Omental fat pad (tissue), 4 donors: Measurements from ENCODE around the gene TMEM129. TPM values are rescaled to one million over a fixed set of nuclear protein-coding genes. Genes with fewer than 3 reads are reported as not detected.
"Not testable (repeated sequence)": the region's sequence is repeated elsewhere in the genome, so short reads cannot be mapped to it uniquely, and the experiment has no call there.

ENCODE experiments used
- ATAC-seq: fragments of 150-250 bp; one replicate; pipeline ENCODE4 v1.9.1; 2016; ENCODE audit warnings: mild to moderate bottlenecking, moderate library complexity; ENCODE audit not compliant: low FRiP score
- DNase-seq: peaks from one replicate; pipeline ENCODE4 v3.0.0-alpha.2; 2019; ENCODE audit warnings: low spot score
- CTCF ChIP-seq, 3 donors: fragments of 450-650 bp; IDR thresholded peaks; one replicate each; pipeline ENCODE4 v1.5.1; 2016 to 2017; ENCODE audit warnings: antibody characterized with exemption in 3 of 3, mild to moderate bottlenecking in 3 of 3, moderate library complexity in 2 of 3
- total RNA-seq, 4 donors: library from RNA; depleted of rRNA; stranded (reverse); fragments of >200 nt; gene quantifications; one replicate each; pipeline ENCODE4 v1.1.0, GENCODE V29; 2016

TMEM129 gene
- total RNA-seq, 4 donors from 2014 or later: 31.9 to 59.0 (median 43.5) TPM

- TF ChIP-seq CTCF (IDR thresholded peaks at IDR 0.05): no peak
- ATAC-seq: peak; percentile 55
- no peak for DNase-seq
Observed at GRCh38 chr4:1711571-1712215, 9.4 kb downstream of the TMEM129 start.

- TF ChIP-seq CTCF (IDR thresholded peaks at IDR 0.05): no peak
- ATAC-seq: no peak
- DNase-seq: no peak
Observed at GRCh38 chr4:1711055-1711570, 10.0 kb downstream of the TMEM129 start.

GRCh38 chr4:1708581-1708980, 12.5 kb downstream of the TMEM129 start:
- TF ChIP-seq CTCF (IDR thresholded peaks at IDR 0.05): no peak
- DNase-seq (no peak), ATAC-seq (no peak)

- DNase-seq (no peak), ATAC-seq (no peak)
- TF ChIP-seq CTCF (IDR thresholded peaks at IDR 0.05): no peak
Observed at GRCh38 chr4:1706358-1706757, 14.8 kb downstream of the TMEM129 start.

- no peak for TF ChIP-seq CTCF (IDR thresholded peaks at IDR 0.05)
- no peak for ATAC-seq
- no peak for DNase-seq
Observed at GRCh38 chr4:1705732-1706131, 15.4 kb downstream of the TMEM129 start.

- no peak for TF ChIP-seq CTCF (IDR thresholded peaks at IDR 0.05)
- no peak for DNase-seq
- ATAC-seq: no peak
Observed at GRCh38 chr4:1703867-1704266, 17.3 kb downstream of the TMEM129 start.

- DNase-seq, ATAC-seq: not testable (repeated sequence)
Observed at GRCh38 chr4:1701671-1702070, 19.5 kb downstream of the TMEM129 start.
